ENCODE results near the gene ENPP6.

- TF ChIP-seq CTCF (conservative IDR thresholded peaks at IDR 0.05; ENCODE audit: low read depth, low read length) = no peak
- TF ChIP-seq EZH2 (IDR thresholded peaks at IDR 0.05; ENCODE audit: borderline replicate concordance, low read depth, low read length, poor library complexity, severe bottlenecking) = no peak
Measured at GRCh38 chr4:184217634-184218033, at the start of gene ENPP6.
